HL-60 (cell line): ENCODE data around the gene NCAPG2.

Experiments used
- GABPA ChIP-seq: IDR thresholded peaks from 2 replicates; pipeline ENCODE4 v1.6.1; 2012; ENCODE audit warnings: low read depth
- POLR2AphosphoS5 ChIP-seq: IDR thresholded peaks from 2 replicates; pipeline ENCODE4 v1.6.1; 2012; ENCODE audit warnings: low read depth
- TF ChIP-seq, protein P1 (sequence below): IDR thresholded peaks from one replicate; pipeline ENCODE4 v1.5.1; 2011; ENCODE audit warnings: low read length, control low read depth, inconsistent platforms; ENCODE audit not compliant: insufficient read depth
- TF ChIP-seq, protein P2 (sequence below): IDR thresholded peaks from 2 replicates; pipeline ENCODE4 v1.6.1; 2012; ENCODE audit warnings: low read depth; ENCODE audit not compliant: insufficient replicate concordance

DNA sequence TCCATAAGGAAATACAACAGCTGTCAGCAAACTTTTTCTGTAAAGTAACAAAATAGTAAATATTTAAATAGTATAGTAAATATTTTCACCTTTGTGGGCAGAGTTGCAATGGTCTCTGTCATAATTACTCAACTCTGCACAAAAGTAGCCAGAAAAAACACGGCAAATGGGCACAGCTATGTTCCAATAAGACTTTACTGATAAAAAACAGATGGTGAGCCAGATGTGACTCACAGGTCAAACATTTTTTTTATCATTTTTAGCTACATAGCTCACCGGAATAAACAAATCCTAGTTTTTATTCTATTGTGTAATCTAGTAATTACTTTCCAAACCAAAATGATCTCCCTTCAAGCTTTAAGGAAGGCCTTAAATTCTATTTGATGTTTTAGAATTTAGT lies 55.3 kb downstream of the NCAPG2 start:
- TF ChIP-seq, protein P1, sequence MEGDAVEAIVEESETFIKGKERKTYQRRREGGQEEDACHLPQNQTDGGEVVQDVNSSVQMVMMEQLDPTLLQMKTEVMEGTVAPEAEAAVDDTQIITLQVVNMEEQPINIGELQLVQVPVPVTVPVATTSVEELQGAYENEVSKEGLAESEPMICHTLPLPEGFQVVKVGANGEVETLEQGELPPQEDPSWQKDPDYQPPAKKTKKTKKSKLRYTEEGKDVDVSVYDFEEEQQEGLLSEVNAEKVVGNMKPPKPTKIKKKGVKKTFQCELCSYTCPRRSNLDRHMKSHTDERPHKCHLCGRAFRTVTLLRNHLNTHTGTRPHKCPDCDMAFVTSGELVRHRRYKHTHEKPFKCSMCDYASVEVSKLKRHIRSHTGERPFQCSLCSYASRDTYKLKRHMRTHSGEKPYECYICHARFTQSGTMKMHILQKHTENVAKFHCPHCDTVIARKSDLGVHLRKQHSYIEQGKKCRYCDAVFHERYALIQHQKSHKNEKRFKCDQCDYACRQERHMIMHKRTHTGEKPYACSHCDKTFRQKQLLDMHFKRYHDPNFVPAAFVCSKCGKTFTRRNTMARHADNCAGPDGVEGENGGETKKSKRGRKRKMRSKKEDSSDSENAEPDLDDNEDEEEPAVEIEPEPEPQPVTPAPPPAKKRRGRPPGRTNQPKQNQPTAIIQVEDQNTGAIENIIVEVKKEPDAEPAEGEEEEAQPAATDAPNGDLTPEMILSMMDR = no peak
- TF ChIP-seq POLR2AphosphoS5 = no peak
- TF ChIP-seq GABPA = no peak
- TF ChIP-seq, protein P2, sequence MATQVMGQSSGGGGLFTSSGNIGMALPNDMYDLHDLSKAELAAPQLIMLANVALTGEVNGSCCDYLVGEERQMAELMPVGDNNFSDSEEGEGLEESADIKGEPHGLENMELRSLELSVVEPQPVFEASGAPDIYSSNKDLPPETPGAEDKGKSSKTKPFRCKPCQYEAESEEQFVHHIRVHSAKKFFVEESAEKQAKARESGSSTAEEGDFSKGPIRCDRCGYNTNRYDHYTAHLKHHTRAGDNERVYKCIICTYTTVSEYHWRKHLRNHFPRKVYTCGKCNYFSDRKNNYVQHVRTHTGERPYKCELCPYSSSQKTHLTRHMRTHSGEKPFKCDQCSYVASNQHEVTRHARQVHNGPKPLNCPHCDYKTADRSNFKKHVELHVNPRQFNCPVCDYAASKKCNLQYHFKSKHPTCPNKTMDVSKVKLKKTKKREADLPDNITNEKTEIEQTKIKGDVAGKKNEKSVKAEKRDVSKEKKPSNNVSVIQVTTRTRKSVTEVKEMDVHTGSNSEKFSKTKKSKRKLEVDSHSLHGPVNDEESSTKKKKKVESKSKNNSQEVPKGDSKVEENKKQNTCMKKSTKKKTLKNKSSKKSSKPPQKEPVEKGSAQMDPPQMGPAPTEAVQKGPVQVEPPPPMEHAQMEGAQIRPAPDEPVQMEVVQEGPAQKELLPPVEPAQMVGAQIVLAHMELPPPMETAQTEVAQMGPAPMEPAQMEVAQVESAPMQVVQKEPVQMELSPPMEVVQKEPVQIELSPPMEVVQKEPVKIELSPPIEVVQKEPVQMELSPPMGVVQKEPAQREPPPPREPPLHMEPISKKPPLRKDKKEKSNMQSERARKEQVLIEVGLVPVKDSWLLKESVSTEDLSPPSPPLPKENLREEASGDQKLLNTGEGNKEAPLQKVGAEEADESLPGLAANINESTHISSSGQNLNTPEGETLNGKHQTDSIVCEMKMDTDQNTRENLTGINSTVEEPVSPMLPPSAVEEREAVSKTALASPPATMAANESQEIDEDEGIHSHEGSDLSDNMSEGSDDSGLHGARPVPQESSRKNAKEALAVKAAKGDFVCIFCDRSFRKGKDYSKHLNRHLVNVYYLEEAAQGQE = no peak
